GM18517 (cell line): ENCODE results near the gene UBE4B.
"Not testable (repeated sequence)": the region's sequence is repeated elsewhere in the genome, so short reads cannot be mapped to it uniquely, and the experiment has no call there.

Experiments
- ATAC-seq: cut with Tn5 transposase; IDR thresholded peaks from one replicate; pipeline ENCODE4 v1.9.1; 2021; ENCODE audit warnings: mild to moderate bottlenecking, moderate library complexity; ENCODE audit not compliant: unreplicated experiment

The UBE4B gene

DNA sequence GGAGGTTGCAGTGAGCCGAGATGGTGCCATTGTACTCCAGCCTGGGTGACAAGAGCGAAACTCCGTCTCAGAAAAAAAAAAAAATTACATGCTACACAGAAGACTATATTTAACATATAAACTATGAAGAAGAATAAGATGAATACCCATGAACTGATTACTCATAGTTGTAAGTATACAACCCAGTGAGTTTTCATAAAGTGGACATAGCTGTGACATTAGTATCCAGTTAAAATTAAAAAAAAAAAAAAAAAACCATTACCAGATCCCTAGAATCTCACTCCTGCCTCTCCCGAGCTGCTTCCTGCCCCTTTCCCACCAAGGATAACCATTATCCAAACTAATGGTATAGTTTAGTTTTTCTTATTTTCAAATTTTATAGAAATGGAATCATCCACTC lies 37.4 kb downstream of the UBE4B start:
- ATAC-seq = no peak

- no peak for ATAC-seq
Observed at GRCh38 chr1:10071640-10072039, 38.9 kb downstream of the UBE4B start.

DNA sequence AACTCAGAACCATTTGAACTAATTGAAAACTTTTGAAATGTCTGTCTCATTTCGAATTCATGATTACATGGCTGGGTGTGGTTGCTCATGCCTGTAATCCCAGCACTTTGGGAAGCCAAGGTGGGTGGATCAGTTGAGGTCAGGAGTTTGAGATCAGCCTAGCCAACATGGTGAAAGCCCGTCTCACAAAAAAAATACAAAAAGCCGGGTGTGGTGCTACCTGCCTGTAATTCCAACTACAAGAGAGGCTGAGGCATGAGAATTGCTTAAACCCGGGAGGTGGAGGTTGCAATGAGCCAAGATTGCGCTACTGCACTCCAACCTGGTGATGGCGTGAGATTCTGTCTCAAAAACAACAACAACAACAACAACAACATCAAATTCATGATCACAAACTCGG lies 40.6 kb downstream of the UBE4B start:
- not testable (repeated sequence) for ATAC-seq

DNA sequence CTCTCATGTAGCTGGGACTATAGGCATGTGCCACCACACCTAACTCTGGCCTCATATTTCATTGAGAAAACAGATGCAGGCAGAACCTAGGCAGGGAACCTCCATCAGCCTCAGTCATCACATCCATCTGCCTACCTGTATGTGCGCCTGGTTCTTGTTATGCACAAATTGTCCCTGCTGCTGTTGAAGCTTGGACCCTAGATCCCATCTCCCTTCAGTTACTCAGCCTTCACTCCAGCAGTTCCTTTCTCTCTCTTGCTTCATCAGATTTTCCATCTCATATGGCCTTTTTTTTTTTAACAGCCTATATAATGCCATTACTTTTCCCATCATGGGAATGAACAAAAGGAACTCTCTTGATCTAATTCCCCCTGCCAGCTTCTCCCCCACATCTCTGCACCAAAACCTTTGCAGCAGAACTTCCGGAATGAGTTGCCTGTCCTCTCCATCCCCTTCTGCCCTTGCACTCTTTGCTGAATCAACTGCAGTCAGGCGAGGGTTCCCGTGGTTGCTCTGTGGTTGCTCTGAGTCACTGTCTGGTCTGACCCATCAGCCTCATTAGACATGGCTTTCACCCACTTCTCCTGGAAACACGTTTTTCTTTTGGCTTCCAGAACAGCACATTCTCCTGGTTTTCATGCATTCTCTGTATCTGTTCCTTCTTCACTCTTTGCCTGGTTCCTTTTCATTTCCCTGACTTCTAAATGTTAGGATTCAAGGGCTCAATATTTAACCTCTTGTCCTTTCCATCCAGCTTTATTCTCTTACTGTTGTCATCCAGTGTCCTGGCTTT lies 41.5 kb downstream of the UBE4B start:
- ATAC-seq = no peak

- ATAC-seq = no peak
Observed at GRCh38 chr1:10074852-10075730, 42.3 kb downstream of the UBE4B start.

DNA sequence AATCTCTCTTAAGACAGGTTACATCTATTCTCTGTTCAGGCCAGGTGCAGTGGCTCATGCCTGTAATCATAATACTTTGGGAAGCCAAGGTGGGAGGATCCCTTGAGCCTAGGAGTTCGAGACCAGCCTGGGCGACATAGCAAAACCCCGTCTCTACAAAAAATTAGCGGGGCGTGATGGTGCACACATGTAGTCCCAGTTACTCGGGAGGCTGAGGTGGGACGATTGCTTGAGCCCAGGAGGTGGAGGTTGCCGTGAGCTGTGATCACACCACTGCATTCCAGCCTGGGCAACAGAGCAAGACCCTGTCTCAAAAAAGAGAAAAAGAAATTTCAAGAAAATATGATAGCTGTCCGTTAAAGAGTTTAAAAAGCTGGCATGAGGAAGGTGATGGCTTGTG lies 43.0 kb downstream of the UBE4B start:
- ATAC-seq = no peak

- ATAC-seq = no peak
Observed at GRCh38 chr1:10078494-10078893, 45.7 kb downstream of the UBE4B start.

GRCh38 chr1:10080523-10080922 lies 47.8 kb downstream of the UBE4B start:
- ATAC-seq = no peak

GRCh38 chr1:10082785-10083479 lies 50.2 kb downstream of the UBE4B start:
- no peak for ATAC-seq

- ATAC-seq = no peak
Observed at GRCh38 chr1:10084045-10084444, 51.3 kb downstream of the UBE4B start.

DNA sequence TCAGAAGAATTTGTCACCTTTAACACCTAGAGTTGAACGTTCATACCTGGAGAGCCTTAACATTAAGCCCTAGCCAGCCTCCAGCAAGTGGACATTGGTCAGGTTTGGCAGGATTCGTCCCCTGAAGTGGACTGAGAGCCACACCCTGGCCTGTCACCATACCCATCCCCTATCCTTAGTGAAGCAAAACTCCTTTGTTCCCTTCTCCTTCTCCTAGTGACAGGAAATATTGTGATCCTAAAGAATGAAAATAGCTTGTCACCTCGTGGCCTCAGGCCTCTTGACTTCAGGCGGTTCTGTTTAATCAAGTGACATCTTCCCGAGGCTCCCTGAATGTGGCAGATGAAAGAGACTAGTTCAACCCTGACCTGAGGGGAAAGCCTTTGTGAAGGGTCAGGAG lies 52.3 kb downstream of the UBE4B start:
- no peak for ATAC-seq

DNA sequence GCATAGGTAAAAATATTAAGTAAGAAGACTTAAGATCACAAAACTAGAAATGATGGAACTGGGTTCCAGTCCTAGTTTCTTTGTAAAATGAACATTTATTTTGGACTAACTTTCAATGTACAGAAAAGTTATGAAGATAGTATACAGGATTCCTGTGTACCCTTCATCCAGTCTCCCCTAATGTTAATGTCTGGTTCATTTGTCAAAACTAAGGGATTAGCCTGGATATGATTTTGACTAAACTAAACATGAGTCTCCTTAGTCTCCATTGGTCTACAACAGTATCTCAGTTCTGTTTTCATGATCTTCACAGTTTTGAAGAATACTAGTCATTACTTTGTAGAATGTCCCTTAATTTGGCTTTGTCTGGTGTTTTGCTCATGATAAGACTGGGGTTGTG lies 54.5 kb downstream of the UBE4B start:
- no peak for ATAC-seq

- no peak for ATAC-seq
Observed at GRCh38 chr1:10101929-10102328, 69.2 kb downstream of the UBE4B start.

DNA sequence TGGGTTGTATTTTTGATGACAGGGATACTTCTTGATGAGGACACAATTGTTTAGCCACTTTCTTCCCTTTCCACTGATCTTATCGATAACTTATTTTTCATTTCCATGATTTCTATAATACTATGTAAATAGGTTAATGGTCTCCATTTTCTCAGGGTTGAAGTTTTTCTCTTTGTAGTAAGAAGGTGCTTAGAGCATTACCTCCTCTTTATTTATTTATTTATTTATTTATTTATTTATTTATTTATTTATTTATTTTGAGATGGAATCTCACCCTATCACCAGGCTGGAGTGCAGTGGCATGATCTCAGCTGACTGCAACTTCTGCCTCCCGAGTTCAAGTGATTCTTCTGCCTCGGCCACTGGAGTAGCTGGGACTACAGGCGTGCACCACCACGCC lies 70.4 kb downstream of the UBE4B start:
- ATAC-seq = no peak

DNA sequence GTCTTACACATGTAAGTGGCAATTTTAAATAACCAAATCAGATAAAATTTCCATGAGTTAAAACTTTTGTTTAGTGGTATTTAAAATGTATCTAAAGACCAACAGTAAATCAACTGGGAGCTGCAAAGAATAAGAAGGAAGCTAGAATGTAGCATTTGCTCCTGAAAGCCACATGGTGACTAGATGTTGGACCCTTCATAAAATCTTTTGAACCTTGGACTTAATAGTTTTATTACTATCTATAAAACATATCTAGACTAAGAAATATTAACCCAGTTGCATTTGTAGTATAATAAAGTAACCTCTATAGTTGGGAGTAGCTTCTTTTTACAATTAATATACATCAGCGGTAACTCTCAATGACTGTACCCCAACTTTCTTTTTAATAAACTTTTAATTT lies 72.1 kb downstream of the UBE4B start:
- no peak for ATAC-seq

- no peak for ATAC-seq
Observed at GRCh38 chr1:10105484-10105883, 72.7 kb downstream of the UBE4B start.

GRCh38 chr1:10106241-10106640 lies 73.5 kb downstream of the UBE4B start:
- ATAC-seq = no peak

DNA sequence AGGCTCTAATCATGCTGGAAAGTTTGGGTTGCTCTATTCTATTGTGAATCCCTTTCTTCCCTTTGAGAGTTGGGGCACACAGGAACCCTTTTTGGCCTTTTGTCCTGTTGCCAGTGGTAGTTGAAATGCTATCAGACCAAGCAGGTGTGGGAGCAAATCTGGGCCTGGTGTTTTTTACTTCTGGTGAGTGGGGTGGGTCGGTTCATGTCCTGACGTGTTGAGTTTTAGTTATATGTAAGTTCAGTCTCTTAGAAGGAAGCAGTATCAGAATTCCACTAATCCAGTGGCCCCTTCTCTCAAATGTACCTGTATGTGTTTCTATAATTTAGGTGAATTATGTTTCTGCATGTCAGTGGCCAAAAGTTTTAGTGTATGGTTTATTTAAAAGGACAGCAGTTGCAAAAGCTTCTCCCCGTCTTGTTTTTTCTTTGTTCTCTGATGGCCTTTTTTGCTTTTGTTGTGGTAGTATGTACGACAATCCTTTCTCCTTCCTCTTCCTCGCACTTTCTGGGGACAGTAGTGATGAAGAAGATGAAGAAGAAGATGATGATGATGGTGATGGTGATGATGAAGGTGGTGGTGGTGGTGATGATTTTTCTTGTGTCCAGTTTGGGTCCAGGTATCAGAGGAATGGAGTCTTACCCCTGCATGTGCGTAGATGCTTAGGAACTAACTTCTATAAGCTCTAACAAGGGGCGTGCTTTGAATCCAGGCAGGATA lies 74.2 kb downstream of the UBE4B start:
- ATAC-seq = no peak

- not testable (repeated sequence) for ATAC-seq
Observed at GRCh38 chr1:10107476-10107847, 74.7 kb downstream of the UBE4B start.

GRCh38 chr1:10108134-10108663 lies 75.4 kb downstream of the UBE4B start:
- no peak for ATAC-seq
